Measurements from ENCODE around the gene DCDC1.

Gene DCDC1

GRCh38 chr11:30823119-30823518 lies 546.4 kb downstream of the DCDC1 start:
- no peak for DNase-seq

- DNase-seq: no peak
Measured at GRCh38 chr11:30821438-30821965, 548.0 kb downstream of the DCDC1 start.

DNA sequence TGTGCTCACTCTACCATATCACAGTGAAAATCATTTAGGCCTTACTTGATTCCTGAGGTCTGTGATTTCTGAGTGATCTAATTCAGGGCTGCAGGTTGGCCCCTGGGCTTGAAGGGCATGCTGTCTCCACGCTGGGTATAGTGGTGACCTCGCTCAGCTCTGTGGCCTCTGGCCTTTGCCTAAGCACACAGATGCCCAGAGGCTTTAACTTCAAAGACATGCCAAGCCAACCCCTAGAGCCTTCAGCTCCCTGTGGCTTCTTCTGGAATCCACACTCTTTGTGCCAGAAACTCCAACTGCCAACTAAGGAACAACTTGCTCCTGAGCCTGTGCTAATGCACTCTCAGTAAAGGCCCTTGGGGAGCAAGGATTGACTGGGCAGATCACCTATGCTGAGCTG lies 550.8 kb downstream of the DCDC1 start:
- DNase-seq: no peak

- DNase-seq: no peak
Measured at GRCh38 chr11:30816959-30817880, 552.3 kb downstream of the DCDC1 start.

GRCh38 chr11:30815619-30816018 lies 553.9 kb downstream of the DCDC1 start:
- no peak for DNase-seq

DNA sequence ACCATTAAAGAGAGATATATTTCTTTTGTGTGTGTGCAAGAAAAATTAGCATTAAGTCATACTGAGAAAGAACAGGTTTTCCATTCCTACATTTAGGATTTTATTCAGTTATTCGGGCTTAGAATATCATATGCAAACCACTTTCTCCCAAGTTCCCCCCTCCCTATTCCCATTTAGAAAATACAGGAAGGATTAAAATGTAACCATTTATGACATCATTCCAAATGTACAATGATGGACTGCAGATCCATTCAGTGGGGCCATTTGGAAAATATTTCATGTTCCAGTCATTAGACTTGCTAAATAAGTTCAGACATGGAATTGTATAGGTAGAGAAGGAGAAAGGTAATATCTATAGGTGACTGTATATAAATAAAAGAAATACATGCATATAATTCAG lies 554.8 kb downstream of the DCDC1 start:
- DNase-seq: no peak

All from NCI-H1092 (cell line).